Muscle layer of duodenum (tissue), 2 donors: ENCODE data around the gene CPLX4.
A peak's percentile ranks its signal among the peaks of the same experiment; 100 is the strongest.

ENCODE experiments used
- H3K27ac ChIP-seq: one replicate; pipeline ENCODE4 v1.7.0; 2013; ENCODE audit warnings: mild to moderate bottlenecking, low read length
- H3K27me3 ChIP-seq: one replicate; pipeline ENCODE4 v1.7.0; 2013; ENCODE audit warnings: low read depth, mild to moderate bottlenecking, control low read depth, low read length
- H3K36me3 ChIP-seq, 2 donors: one replicate each; pipeline ENCODE4 v1.7.0; 2013; ENCODE audit warnings: low read length in 2 of 2, control low read depth in 1 of 2, mild to moderate bottlenecking in 1 of 2; ENCODE audit not compliant: insufficient read depth in 2 of 2, control insufficient read depth in 1 of 2
- H3K4me1 ChIP-seq, 2 donors: one replicate each; pipeline ENCODE4 v1.7.0; 2013; ENCODE audit warnings: low read length in 2 of 2, mild to moderate bottlenecking in 2 of 2, control low read depth in 1 of 2, moderate library complexity in 1 of 2; ENCODE audit not compliant: insufficient read depth in 2 of 2, control insufficient read depth in 1 of 2
- H3K4me3 ChIP-seq, 2 donors: one replicate each; pipeline ENCODE4 v1.7.0; 2013; ENCODE audit warnings: low read length in 2 of 2, low read depth in 1 of 2, mild to moderate bottlenecking in 1 of 2
- H3K9me3 ChIP-seq, 2 donors: one replicate each; pipeline ENCODE4 v1.7.0; 2013; ENCODE audit warnings: low read length in 2 of 2, control low read depth in 1 of 2, mild to moderate bottlenecking in 1 of 2; ENCODE audit not compliant: control insufficient read depth in 1 of 2
- donor health status: healthy.

CPLX4 gene, protein sequence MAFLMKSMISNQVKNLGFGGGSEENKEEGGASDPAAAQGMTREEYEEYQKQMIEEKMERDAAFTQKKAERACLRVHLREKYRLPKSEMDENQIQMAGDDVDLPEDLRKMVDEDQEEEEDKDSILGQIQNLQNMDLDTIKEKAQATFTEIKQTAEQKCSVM

DNA sequence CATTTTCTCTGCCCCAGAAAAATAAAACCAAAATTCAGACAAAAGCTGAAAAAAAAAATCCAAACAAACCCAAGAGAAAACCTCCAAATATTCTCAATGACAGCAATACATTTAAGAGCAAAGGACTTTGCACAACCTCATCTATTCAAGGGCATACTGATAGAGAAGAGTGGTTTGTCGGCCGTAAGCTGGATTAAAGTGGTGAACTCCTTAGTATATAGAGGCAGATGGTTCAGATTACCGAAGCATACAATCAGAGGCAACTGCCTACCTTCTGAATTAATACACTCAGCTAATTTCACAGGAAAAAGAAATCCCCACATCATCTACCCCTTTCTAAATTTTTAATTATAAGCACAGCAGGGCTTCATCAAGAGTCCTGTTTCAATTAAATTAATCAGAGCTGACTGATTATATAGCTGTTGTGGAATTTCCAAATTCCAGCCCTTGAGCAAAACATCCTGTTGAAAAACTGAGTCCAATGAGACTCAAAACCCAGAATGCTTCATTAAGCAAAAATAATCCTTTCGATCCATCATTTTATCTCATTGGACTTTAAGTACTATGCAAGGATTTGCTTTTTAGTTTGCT, at the start of gene CPLX4:
Gene CPLX4, minus strand, starts transcription at position 190 of the 591 bp plus-strand sequence. Its CDS starts 187 bp downstream, at position 3.
- H3K27ac ChIP-seq, result no peak within 1 kb of the TSS

DNA sequence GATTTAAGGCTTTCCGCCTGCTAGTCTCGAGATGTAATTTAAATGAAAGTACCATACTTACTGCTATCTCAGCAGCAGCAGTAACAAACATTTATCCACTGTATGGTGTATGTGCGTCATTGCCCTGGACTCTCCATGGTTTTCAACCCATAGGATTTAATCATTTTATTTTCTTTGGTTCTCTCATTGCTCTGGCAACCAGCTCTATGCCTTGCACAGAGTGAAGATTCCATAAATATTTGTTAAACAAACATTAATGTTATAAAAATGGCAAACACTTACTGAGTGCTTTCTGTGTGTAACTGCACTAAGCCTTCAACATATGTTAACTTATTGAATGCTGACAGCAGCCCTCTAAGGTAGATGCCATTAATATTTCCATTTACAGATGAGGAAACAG, 41.9 kb upstream of the CPLX4 start:
- no peak overlapping the region for H3K27ac ChIP-seq

More for the DNA sequence above, at the start of gene CPLX4:
- H3K36me3 ChIP-seq, result no peaks in the 10 kb centered on the region
- H3K9me3 ChIP-seq, result no peaks in the 10 kb centered on the region
- no peaks in the 10 kb centered on the region for H3K4me1 ChIP-seq
- H3K27me3 ChIP-seq, result no peaks in the 10 kb centered on the region
- H3K4me3 ChIP-seq, result no peak within 1 kb of the TSS

DNA sequence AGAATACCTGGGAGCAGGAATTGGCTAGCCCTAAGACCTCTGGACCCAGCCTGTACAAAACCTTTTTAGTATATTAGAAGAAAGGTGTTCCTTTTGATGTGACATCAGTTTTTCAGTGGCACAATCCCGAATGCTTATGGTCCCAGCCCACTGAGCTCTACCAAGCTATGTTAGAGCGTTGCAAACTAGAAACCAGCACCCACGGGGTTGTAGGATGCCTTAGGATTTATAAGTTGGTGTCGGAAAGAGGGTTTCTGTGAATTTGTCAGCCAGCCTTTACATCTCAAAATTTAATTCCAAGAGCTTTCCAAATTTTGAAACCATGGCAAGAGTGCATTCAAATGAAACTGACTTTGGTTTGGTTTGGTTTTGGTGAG, 41.1 kb upstream of the CPLX4 start:
- peak overlapping the region; percentile 91 to 92 for H3K4me3 ChIP-seq
- peaks cover 4 to 9% of the 10 kb centered on the region in 2 donors for H3K36me3 ChIP-seq
- peaks cover 0 to 17% of the 10 kb centered on the region in 2 donors for H3K4me1 ChIP-seq
- H3K9me3 ChIP-seq, result no peaks in the 10 kb centered on the region
- H3K27me3 ChIP-seq, result no peaks in the 10 kb centered on the region
- peak overlapping the region; percentile 8 for H3K27ac ChIP-seq

More for the DNA sequence above, 41.9 kb upstream of the CPLX4 start:
- peaks cover 0 to 17% of the 10 kb centered on the region in 2 donors for H3K4me1 ChIP-seq
- H3K36me3 ChIP-seq, result peaks cover 0 to 1% of the 10 kb centered on the region in 2 donors
- no peaks in the 10 kb centered on the region for H3K9me3 ChIP-seq
- peak overlapping the region in 1 of 2 donors; percentile 91 for H3K4me3 ChIP-seq
- no peaks in the 10 kb centered on the region for H3K27me3 ChIP-seq

DNA sequence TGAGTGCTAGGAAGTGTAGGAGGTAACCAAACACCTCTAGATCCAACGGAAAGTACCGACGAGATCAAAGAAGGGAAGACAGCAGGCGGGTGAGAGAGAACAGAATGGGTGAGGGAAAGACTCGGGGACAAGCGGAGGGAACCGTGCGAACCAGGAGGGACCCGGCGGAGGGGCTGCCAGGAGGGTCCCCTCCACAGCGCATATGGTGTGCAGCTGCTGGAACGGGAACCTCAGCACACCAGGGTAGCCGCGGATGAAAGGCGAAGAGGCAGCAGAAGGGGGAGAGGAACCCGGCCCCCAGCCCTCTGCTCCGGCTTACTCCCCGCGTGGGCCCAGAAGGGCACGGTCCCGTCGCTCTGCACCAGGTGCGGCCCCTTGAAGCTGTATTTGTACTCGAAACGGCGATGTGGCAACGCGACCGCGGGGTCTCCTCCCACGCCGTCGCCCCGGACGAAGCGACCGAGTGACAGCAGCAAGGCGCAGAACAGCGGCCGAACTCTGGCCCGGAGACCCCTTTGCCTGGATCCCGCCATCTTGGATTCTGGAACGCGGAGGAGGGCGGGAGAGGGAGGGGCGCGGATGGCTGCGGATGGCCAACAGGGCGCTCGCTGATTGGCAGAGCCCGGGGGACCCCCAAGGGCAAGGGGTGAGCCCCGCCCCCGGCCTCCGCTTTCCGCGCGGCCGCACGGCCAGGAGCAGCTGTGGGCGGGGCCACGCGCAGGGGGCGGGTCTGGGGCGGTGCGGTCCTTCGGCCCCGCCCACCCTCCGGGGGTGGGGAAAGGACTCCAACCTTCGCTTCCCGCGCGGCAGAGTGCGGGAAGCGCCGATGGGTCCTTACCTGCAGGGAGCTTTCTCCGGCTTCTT, 40.5 kb upstream of the CPLX4 start, which contains the start of gene LMAN1:
Gene LMAN1, minus strand, starts transcription at position 554 of the 864 bp plus-strand sequence. Its CDS starts 21 bp downstream, at position 533.
- Histone ChIP-seq H3K36me3 (peaks cover 4 to 16% of the 10 kb centered on the region in 2 donors), H3K27me3 (no peaks in the 10 kb centered on the region), H3K4me1 (peaks cover 0 to 17% of the 10 kb centered on the region in 2 donors), H3K9me3 (no peaks in the 10 kb centered on the region), H3K27ac (peak within 1 kb of the TSS; percentile 88), H3K4me3 (peak within 1 kb of the TSS; percentile 91 to 92)

DNA sequence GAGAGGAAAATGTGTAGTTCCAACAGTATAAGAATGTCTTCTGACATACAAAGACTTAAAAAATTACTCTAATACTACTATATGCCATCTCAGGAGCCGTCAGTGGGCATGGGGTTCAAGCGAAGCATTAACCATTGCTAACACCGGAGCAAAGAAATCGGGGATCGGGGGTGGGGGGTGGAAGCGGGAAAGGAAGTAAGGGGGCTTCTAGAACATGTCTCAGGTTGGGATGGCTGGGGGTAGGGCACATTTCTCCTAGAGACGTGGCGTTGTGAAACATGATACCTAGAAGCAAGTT, 39.9 kb upstream of the CPLX4 start:
- Histone ChIP-seq H3K27me3 (no peaks in the 10 kb centered on the region), H3K27ac (peak overlapping the region; percentile 88), H3K4me1 (peaks cover 0 to 20% of the 10 kb centered on the region in 2 donors), H3K36me3 (peaks cover 5 to 21% of the 10 kb centered on the region in 2 donors), H3K4me3 (peak overlapping the region; percentile 85 to 91), H3K9me3 (no peaks in the 10 kb centered on the region)

DNA sequence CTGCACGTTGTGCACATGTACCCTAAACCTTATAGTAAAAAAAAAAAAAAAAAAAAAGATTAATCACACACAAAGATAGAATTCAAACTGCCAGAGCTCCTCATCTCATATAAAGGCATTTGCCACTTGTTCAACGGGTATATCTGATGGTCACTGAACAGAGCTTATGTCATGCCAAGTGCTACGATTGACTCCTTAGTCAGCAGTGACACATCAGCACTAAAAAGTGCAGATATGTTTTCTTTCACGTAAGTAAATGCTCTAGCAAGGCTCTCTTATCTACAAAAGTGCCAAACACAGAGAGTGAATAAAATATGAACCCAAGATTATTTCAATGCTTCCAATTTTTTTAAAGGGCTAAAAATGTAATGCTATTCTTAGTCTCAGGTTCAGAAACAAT, 39.5 kb upstream of the CPLX4 start:
- Histone ChIP-seq H3K36me3 (peaks cover 10 to 26% of the 10 kb centered on the region in 2 donors), H3K9me3 (no peaks in the 10 kb centered on the region), H3K4me3 (peak overlapping the region; percentile 85 to 91), H3K4me1 (peaks cover 0 to 20% of the 10 kb centered on the region in 2 donors), H3K27me3 (no peaks in the 10 kb centered on the region), H3K27ac (peak overlapping the region; percentile 88)

DNA sequence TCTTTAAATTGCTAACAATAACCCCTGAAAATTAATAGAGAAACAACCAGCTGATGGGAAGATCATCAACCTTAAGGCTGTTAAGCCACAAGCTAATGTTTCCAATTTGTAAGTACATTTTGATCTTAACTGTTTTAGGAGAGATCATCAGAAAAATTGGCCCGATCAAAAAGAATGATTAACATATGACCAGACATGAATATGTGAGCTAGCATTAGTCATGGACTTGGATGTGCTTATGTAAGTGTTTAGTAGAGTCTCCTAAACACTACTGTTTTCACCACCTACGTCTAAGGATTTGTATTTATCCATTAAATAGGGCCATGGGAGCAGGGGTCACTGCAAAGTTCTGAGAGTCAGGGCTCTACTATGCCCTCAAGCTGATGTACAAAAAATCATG, 36.3 kb upstream of the CPLX4 start:
- Histone ChIP-seq H3K36me3 (peaks cover 32 to 51% of the 10 kb centered on the region in 2 donors), H3K9me3 (no peaks in the 10 kb centered on the region), H3K27ac (no peak overlapping the region), H3K4me1 (peaks cover 0 to 20% of the 10 kb centered on the region in 2 donors), H3K4me3 (no peak overlapping the region), H3K27me3 (no peaks in the 10 kb centered on the region)

DNA sequence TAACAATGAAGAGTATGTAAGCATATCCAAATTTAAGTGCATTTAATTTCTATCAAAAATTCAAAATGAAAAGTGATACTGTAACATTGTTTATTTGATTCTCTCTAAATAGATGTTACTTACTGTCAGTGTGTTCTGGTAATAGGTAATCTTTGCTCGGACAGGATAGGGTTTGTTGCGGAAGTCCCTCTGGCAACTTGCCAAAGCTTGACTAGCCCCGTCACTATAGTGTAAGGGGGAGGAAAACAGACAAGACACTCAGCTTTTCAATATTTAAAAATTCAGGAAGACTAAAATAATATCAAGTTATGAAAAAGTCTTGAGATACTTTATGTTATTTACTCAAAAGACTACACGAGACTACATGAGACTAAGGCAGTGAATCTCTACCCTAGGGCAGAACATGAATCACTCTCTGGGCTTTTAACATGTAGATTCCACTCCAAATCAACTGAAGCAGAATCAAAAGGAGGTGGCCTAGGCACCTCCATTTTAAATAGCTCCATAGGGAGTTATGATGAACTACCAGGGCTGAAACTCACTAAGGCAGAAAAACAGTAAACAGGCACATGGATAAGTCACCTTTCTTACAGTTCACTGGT, 34.7 kb upstream of the CPLX4 start:
- H3K27ac ChIP-seq, result no peak overlapping the region
- peaks cover 46 to 67% of the 10 kb centered on the region in 2 donors for H3K36me3 ChIP-seq
- H3K9me3 ChIP-seq, result no peaks in the 10 kb centered on the region
- no peaks in the 10 kb centered on the region for H3K27me3 ChIP-seq
- H3K4me3 ChIP-seq, result no peak overlapping the region
- peaks cover 0 to 17% of the 10 kb centered on the region in 2 donors for H3K4me1 ChIP-seq

DNA sequence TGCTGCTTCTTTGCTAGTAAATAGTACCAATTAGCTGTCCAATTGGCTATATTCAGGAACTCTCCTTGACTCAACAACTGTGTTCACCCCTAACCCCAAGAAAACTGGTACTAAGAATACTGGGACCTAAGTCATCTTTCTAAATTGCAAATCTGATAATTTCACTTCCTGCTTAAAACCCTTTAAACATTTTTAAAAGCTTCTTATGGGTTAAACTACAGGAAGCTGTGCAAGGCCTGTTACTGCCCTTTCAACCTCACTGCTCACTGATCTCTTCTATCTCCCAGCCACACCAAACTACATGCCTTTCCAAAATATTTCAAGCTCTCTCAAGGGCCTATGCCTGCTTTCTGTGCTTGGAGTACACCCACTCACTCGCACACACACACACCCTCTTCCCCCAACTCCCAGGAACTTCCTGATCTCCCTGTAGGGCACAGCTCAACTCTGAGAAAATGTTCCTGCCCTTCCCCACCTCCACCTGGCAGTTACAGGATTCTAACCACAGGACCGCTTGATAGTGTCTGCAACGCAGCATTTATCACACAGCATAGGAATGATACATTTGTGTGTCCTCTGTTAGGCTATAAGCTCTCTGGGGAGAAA, 33.9 kb upstream of the CPLX4 start:
- H3K36me3 ChIP-seq, result peaks cover 53 to 75% of the 10 kb centered on the region in 2 donors
- no peaks in the 10 kb centered on the region for H3K9me3 ChIP-seq
- H3K27ac ChIP-seq, result no peak overlapping the region
- H3K4me3 ChIP-seq, result no peak overlapping the region
- H3K4me1 ChIP-seq, result peaks cover 0 to 9% of the 10 kb centered on the region in 2 donors
- no peaks in the 10 kb centered on the region for H3K27me3 ChIP-seq

DNA sequence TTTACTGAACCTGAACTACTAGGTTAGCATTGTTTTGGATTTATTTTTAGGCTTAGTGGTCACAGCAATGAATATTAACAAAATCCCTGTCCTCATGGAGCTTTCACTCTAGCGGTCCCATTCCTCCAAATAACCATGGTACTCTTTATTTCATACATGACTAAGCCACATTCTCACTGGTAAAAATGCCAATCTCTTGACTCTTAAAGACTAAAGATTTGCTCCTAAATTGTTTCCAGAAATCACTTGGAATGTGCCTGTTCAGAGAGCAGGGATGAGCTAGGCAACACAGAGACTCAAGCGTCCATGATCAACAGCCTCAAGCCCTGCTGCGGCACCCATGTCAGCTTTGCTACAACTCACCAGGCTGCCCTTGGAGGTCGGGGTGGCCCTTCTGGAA, 27.1 kb upstream of the CPLX4 start:
- Histone ChIP-seq H3K36me3 (peaks cover 36 to 92% of the 10 kb centered on the region in 2 donors), H3K27me3 (no peaks in the 10 kb centered on the region), H3K9me3 (peaks cover 0 to 8% of the 10 kb centered on the region in 2 donors), H3K27ac (no peak overlapping the region), H3K4me3 (no peak overlapping the region), H3K4me1 (no peaks in the 10 kb centered on the region)
